IMR-90 (cell line): ENCODE results near the gene RMND5B. TPM values are rescaled to one million over a fixed set of nuclear protein-coding genes. Genes with fewer than 3 reads are reported as not detected.

Source experiments
- ATAC-seq: fragments of 200-7000 bp; cut with Tn5 transposase; 2 replicates; pipeline ENCODE4 v1.9.1; 2020; ENCODE audit warnings: low read depth, mild to moderate bottlenecking, moderate library complexity
- BruUV-seq: library from RNA; stranded (reverse); fragments of 400-500 nt; replicated peaks from 2 replicates; lab custom pipeline; 2021; lab: Mats Ljungman, UMichigan
- CTCF ChIA-PET: fragments of 300-600 bp; formaldehyde crosslinking; extraction: SDS; loops from one replicate; lab custom pipeline; 2021; ENCODE audit warnings: antibody characterized with exemption; lab: Yijun Ruan, JAX
- POLR2A ChIA-PET: fragments of 300-600 bp; sonication (Branson Sonifier 250); formaldehyde crosslinking; loops from one replicate; lab custom pipeline; 2022; ENCODE audit warnings: antibody characterized with exemption; ENCODE audit not compliant: unreplicated experiment; lab: Charles Lee
- DNase-seq: peaks from one replicate; pipeline ENCODE4 v3.0.0; 2013
- H2AFZ ChIP-seq: replicated peaks from 2 replicates; pipeline ENCODE3; 2013; ENCODE audit warnings: low read length, mild to moderate bottlenecking; ENCODE audit not compliant: poor library complexity
- H2AK5ac ChIP-seq: 2 replicates; pipeline ENCODE4 v1.6.1; 2013; ENCODE audit warnings: low read depth, low read length, inconsistent platforms
- H2AK9ac ChIP-seq: replicated peaks from 2 replicates; pipeline ENCODE3; 2013; ENCODE audit warnings: mild to moderate bottlenecking, low read depth, low read length, moderate library complexity; ENCODE audit not compliant: poor library complexity
- H2BK120ac ChIP-seq: 2 replicates; pipeline ENCODE4 v1.6.1; 2013; ENCODE audit warnings: low read depth, low read length, inconsistent platforms
- H2BK15ac ChIP-seq: 3 replicates; pipeline ENCODE4 v1.6.1; 2013; ENCODE audit warnings: low read depth, low read length, inconsistent platforms
- H2BK20ac ChIP-seq: 2 replicates; pipeline ENCODE4 v1.6.1; 2013; ENCODE audit warnings: low read depth, mild to moderate bottlenecking, inconsistent platforms, low read length, moderate library complexity
- H2BK5ac ChIP-seq: 2 replicates; pipeline ENCODE4 v1.6.1; 2013; ENCODE audit warnings: mild to moderate bottlenecking, low read depth, low read length, inconsistent platforms; ENCODE audit not compliant: poor library complexity, severe bottlenecking
- H3K14ac ChIP-seq: replicated peaks from 2 replicates; pipeline ENCODE4 v1.6.1; 2013; ENCODE audit warnings: low read depth, low read length, inconsistent platforms
- H3K18ac ChIP-seq: 2 replicates; pipeline ENCODE4 v1.6.1; 2013; ENCODE audit warnings: low read depth, low read length, control low read depth
- H3K23ac ChIP-seq: 2 replicates; pipeline ENCODE4 v1.6.1; 2013; ENCODE audit warnings: low read depth, low read length, inconsistent platforms
- H3K27ac ChIP-seq: 2 replicates; pipeline ENCODE4 v1.5.1; 2013; ENCODE audit warnings: mild to moderate bottlenecking, control low read depth, low read length; ENCODE audit not compliant: insufficient read depth
- H3K27me3 ChIP-seq: 2 replicates; pipeline ENCODE4 v1.6.1; 2013; ENCODE audit warnings: low read length; ENCODE audit not compliant: control insufficient read depth, insufficient read depth
- H3K36me3 ChIP-seq: 2 replicates; pipeline ENCODE4 v1.6.1; 2013; ENCODE audit warnings: low read length, mixed read lengths; ENCODE audit not compliant: control insufficient read depth, insufficient read depth
- H3K4ac ChIP-seq: 2 replicates; pipeline ENCODE4 v1.6.1; 2013; ENCODE audit warnings: low read depth, low read length, inconsistent platforms
- H3K4me1 ChIP-seq: 2 replicates; pipeline ENCODE4 v1.6.1; 2013; ENCODE audit warnings: low read length, mixed read lengths; ENCODE audit not compliant: control insufficient read depth, insufficient read depth
- H3K4me2 ChIP-seq: 2 replicates; pipeline ENCODE4 v1.6.1; 2013; ENCODE audit warnings: low read depth, mild to moderate bottlenecking, control low read depth, low read length, moderate library complexity
- H3K4me3 ChIP-seq: 2 replicates; pipeline ENCODE4 v1.5.1; 2013; ENCODE audit warnings: low read depth, mild to moderate bottlenecking, control low read depth, low read length, moderate library complexity; ENCODE audit not compliant: insufficient read depth
- H3K56ac ChIP-seq: 2 replicates; pipeline ENCODE4 v1.6.1; 2013; ENCODE audit warnings: low read length, inconsistent platforms; ENCODE audit not compliant: insufficient read depth; ENCODE audit errors: extremely low read depth
- H3K79me1 ChIP-seq, 2 experiments: 2 replicates each; pipeline ENCODE4 v1.6.1; 2013; ENCODE audit warnings: low read length in 2 of 2, inconsistent platforms in 1 of 2, low read depth in 1 of 2
- H3K9ac ChIP-seq: 2 replicates; pipeline ENCODE4 v1.6.1; 2013; ENCODE audit warnings: low read depth, low read length, control low read depth
- H3K9me1 ChIP-seq: 2 replicates; pipeline ENCODE4 v1.6.1; 2013; ENCODE audit warnings: low read length, inconsistent platforms; ENCODE audit not compliant: insufficient read depth
- H3K9me3 ChIP-seq: 2 replicates; pipeline ENCODE4 v1.6.1; 2013; ENCODE audit warnings: low read length; ENCODE audit not compliant: control insufficient read depth, insufficient read depth
- H4K20me1 ChIP-seq: 2 replicates; pipeline ENCODE4 v1.6.1; 2013; ENCODE audit warnings: low read length, inconsistent platforms; ENCODE audit not compliant: insufficient read depth
- H4K5ac ChIP-seq: 2 replicates; pipeline ENCODE4 v1.6.1; 2013; ENCODE audit warnings: mild to moderate bottlenecking, low read depth, low read length, control low read depth
- H4K8ac ChIP-seq, 2 experiments: 2 replicates each; pipeline ENCODE4 v1.6.1; 2013; ENCODE audit warnings: low read depth in 2 of 2, low read length in 2 of 2, control low read depth in 1 of 2, inconsistent platforms in 1 of 2
- H4K91ac ChIP-seq: 2 replicates; pipeline ENCODE4 v1.6.1; 2013; ENCODE audit warnings: low read depth, low read length, inconsistent platforms; ENCODE audit not compliant: insufficient read depth
- BHLHE40 ChIP-seq: fragments of 150-350 bp; IDR thresholded peaks from 2 replicates; pipeline ENCODE4 v1.6.1; 2016; ENCODE audit warnings: mild to moderate bottlenecking, low read depth, low read length
- FOS ChIP-seq: fragments of 150-350 bp; IDR thresholded peaks from 2 replicates; pipeline ENCODE4 v1.6.1; 2016; ENCODE audit warnings: low read depth, low read length
- MXI1 ChIP-seq: IDR thresholded peaks from 2 replicates; pipeline ENCODE4 v1.6.1; 2012; ENCODE audit warnings: low read depth, mild to moderate bottlenecking, low read length, moderate library complexity, borderline replicate concordance
- WGBS, 2 experiments: methylation state at CpG; one replicate each; pipeline versions ENCODE4 v1.1.5 to v1.1.7; 2013; ENCODE audit warnings: missing lambda C conversion rate in 2 of 2; ENCODE audit not compliant: insufficient read length in 1 of 2; ENCODE audit errors: extremely low coverage in 2 of 2; 5-methylcytosine and 5-hydroxymethylcytosine counted together
- dilution Hi-C: fragments of 300-500 bp; cut with HindIII; formaldehyde crosslinking; loops from one replicate; pipeline ENCODE4 v1.14.3; 2018; ENCODE audit warnings: low sequenced_read_pairs; ENCODE audit not compliant: unreplicated experiment
- in situ Hi-C: fragments of 300-500 bp; cut with MboI; formaldehyde crosslinking; loops from 3 replicates; pipeline ENCODE4 v1.14.3; 2019; ENCODE audit warnings: low sequenced_read_pairs, inconsistent platforms, mixed read lengths
- intact Hi-C: fragments of 100-400 bp; cut with micrococcal nuclease; formaldehyde crosslinking; loops from 2 replicates; pipeline ENCODE4 v1.10.0; 2022
- polyA plus RNA-seq, 3 experiments: library from polyadenylated mRNA; depleted of rRNA; stranded (reverse); fragments of >200 nt; gene quantifications; 2 replicates each; pipeline ENCODE4 v1.2.3, GENCODE V29; 2012; ENCODE audit warnings: low replicate concordance in 1 of 3
- total RNA-seq: library from RNA; depleted of rRNA; stranded (reverse); fragments of >200 nt; gene quantifications from 2 replicates; pipeline ENCODE4 v1.2.3, GENCODE V29; 2012

Gene RMND5B
- total and polyA plus RNA-seq, 2 of the 4 experiments (the other 2 are of a cell fraction): 14.0 to 19.5 TPM

- H3K27me3 ChIP-seq: peaks cover 23% of the 10 kb centered on the region; the same call in 1 of the 2 replicates
- no peaks in the 10 kb centered on the region for H4K20me1 ChIP-seq
- H4K8ac ChIP-seq: no peak overlapping the region
- no peak for DNase-seq
- H4K91ac ChIP-seq: no peak overlapping the region
- H3K4ac ChIP-seq: no peak overlapping the region
- no peak overlapping the region for H3K56ac ChIP-seq
- H3K23ac ChIP-seq: no peak overlapping the region
- TF ChIP-seq FOS (no peak), MXI1 (no peak), BHLHE40 (no peak)
- H4K5ac ChIP-seq: no peak overlapping the region
- no CpG with 5 or more reads among the region's 4 CpGs for WGBS, 2 experiments
- intact Hi-C loops (no loop called here), dilution Hi-C loops (no loop called here), in situ Hi-C loops (no loop called here)
- H3K27ac ChIP-seq: no peak overlapping the region
- no peak overlapping the region for H2AK5ac ChIP-seq
- H2BK20ac ChIP-seq: no peak overlapping the region
- H2AFZ ChIP-seq: no peak overlapping the region
- no peak overlapping the region for H3K14ac ChIP-seq
- no peak overlapping the region for H3K4me2 ChIP-seq
- no peak overlapping the region for H3K4me3 ChIP-seq
- CTCF ChIA-PET: no interaction called here
- BruUV-seq: no TSS peak
- no peak overlapping the region for H3K18ac ChIP-seq
- no peak overlapping the region for H3K9ac ChIP-seq
- no peaks in the 10 kb centered on the region for H3K9me1 ChIP-seq
- no peaks in the 10 kb centered on the region for H3K79me1 ChIP-seq
- H2AK9ac ChIP-seq: no peak overlapping the region
- peaks cover 3% of the 10 kb centered on the region for H3K4me1 ChIP-seq
- H2BK120ac ChIP-seq: no peak overlapping the region
- H2BK5ac ChIP-seq: no peak overlapping the region
- peaks cover 5% of the 10 kb centered on the region; the same call in 1 of the 2 replicates for H3K9me3 ChIP-seq
- H3K36me3 ChIP-seq: no peaks in the 10 kb centered on the region
- POLR2A ChIA-PET: no interaction called here
- no peak overlapping the region for H2BK15ac ChIP-seq
- no peak for ATAC-seq
Observed at GRCh38 chr5:178191661-178192060, 60.8 kb downstream of the RMND5B start.
